ENCODE measurements around the gene KIF26B.

Gene KIF26B

DNA sequence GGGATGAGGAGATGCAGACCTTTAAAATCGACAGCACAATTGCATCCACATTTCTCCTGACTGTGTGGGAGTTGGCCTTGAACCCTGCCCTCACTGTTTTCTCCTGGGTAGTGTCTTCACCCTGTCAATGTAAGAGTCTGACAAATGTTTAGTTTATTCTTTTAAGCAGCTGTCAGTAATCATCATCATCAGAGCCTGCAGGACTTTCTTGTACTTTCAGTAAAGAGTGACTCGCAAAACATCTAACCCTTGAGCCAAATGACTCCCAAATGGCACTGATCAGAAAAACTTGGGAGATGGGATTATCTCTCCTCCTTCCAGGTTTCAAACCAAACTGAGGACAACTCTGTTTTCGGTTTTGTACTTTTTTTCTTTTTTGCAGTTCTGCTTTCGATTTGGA lies 460.2 kb downstream of the KIF26B start:
- no peaks in the 10 kb centered on the region for H4K20me1 ChIP-seq (ENCODE audit: insufficient read depth, low read length)
- H3K79me2 ChIP-seq (ENCODE audit: insufficient read depth, low read length) = no peaks in the 10 kb centered on the region
- DNase-seq (no peak), ATAC-seq (ENCODE audit: insufficient read depth, low read depth) (no peak)
- no peaks in the 10 kb centered on the region for H3K9me3 ChIP-seq (ENCODE audit: insufficient read depth, low read length, severe bottlenecking)
- H3K36me3 ChIP-seq (ENCODE audit: insufficient read depth, low read length) = no peaks in the 10 kb centered on the region
- H3K27me3 ChIP-seq (ENCODE audit: insufficient read depth, low read length, poor library complexity) = no peaks in the 10 kb centered on the region
- H2AFZ ChIP-seq (ENCODE audit: low read depth, low read length) = no peak overlapping the region
- no peak overlapping the region for H3K4me3 ChIP-seq (ENCODE audit: low read depth in 1 of 2, low read length in 2 of 2)
- no peak overlapping the region for H3K9ac ChIP-seq (ENCODE audit: low read depth, low read length)
- no peak overlapping the region for H3K4me2 ChIP-seq (ENCODE audit: insufficient read depth, low read length)
- H3K27ac ChIP-seq (ENCODE audit: low read length) = no peak overlapping the region
- H3K4me1 ChIP-seq (ENCODE audit: insufficient read depth, low read length) = no peaks in the 10 kb centered on the region
- TF ChIP-seq, protein P1, sequence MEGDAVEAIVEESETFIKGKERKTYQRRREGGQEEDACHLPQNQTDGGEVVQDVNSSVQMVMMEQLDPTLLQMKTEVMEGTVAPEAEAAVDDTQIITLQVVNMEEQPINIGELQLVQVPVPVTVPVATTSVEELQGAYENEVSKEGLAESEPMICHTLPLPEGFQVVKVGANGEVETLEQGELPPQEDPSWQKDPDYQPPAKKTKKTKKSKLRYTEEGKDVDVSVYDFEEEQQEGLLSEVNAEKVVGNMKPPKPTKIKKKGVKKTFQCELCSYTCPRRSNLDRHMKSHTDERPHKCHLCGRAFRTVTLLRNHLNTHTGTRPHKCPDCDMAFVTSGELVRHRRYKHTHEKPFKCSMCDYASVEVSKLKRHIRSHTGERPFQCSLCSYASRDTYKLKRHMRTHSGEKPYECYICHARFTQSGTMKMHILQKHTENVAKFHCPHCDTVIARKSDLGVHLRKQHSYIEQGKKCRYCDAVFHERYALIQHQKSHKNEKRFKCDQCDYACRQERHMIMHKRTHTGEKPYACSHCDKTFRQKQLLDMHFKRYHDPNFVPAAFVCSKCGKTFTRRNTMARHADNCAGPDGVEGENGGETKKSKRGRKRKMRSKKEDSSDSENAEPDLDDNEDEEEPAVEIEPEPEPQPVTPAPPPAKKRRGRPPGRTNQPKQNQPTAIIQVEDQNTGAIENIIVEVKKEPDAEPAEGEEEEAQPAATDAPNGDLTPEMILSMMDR (IDR thresholded peaks at IDR 0.05; ENCODE audit: borderline replicate concordance, extremely low read depth, low read length, poor library complexity, severe bottlenecking) = no peak
- no peak for TF ChIP-seq EZH2 (IDR thresholded peaks at IDR 0.05; ENCODE audit: borderline replicate concordance, low read depth, low read length, severe bottlenecking)

- H2AFZ ChIP-seq (ENCODE audit: low read depth, low read length) = no peak overlapping the region
- ATAC-seq (ENCODE audit: insufficient read depth, low read depth) = no peak
- H4K20me1 ChIP-seq (ENCODE audit: insufficient read depth, low read length) = no peaks in the 10 kb centered on the region
- H3K79me2 ChIP-seq (ENCODE audit: insufficient read depth, low read length) = no peaks in the 10 kb centered on the region
- H3K27me3 ChIP-seq (ENCODE audit: insufficient read depth, low read length, poor library complexity) = no peaks in the 10 kb centered on the region
- no peak overlapping the region for H3K4me3 ChIP-seq (ENCODE audit: low read depth in 1 of 2, low read length in 2 of 2)
- no peak overlapping the region for H3K27ac ChIP-seq (ENCODE audit: low read length)
- H3K9ac ChIP-seq (ENCODE audit: low read depth, low read length) = no peak overlapping the region
- H3K9me3 ChIP-seq (ENCODE audit: insufficient read depth, low read length, severe bottlenecking) = no peaks in the 10 kb centered on the region
- DNase-seq = no peak
- H3K36me3 ChIP-seq (ENCODE audit: insufficient read depth, low read length) = no peaks in the 10 kb centered on the region
- no peak overlapping the region for H3K4me2 ChIP-seq (ENCODE audit: insufficient read depth, low read length)
- no peak for TF ChIP-seq EZH2 (IDR thresholded peaks at IDR 0.05; ENCODE audit: borderline replicate concordance, low read depth, low read length, severe bottlenecking)
- TF ChIP-seq, protein P1 (IDR thresholded peaks at IDR 0.05; ENCODE audit: borderline replicate concordance, extremely low read depth, low read length, poor library complexity, severe bottlenecking) = no peak
- peaks cover 6% of the 10 kb centered on the region for H3K4me1 ChIP-seq (ENCODE audit: insufficient read depth, low read length)
These were observed 466.8 kb downstream of the KIF26B start for GRCh38 chr1:245621589-245621988.

DNA sequence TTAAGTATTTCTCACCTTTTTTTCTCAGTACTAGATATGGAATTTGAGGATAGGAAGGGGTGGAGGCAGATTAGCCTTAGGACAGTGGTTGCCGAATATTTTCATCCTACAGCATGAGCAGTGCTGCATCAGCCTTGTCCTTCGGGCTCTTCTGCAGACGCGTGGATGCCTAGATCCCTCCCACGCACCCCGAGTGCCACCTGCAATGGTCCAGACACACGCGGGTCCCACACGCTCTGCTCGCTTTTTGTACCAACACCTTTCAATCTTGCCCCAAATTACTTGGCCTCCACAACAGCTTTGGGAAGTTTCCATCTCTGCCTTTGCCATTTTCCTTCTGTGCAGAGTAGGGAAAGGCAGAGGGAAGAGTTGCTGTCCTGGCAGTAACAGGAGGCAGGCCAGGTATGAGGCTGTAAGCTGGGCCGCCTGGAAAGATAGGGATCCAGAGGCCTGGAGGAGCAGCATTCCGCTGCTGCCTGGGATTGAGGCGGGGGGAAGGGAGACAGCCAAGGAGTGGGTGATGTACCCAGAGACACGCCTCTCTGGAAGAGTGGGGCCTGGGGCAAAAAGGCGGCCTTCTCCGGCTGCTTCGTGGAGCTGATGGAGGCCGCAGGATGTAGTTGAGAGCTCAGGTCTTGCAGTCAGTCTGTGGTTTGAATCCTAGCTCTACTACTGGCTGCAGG lies 467.7 kb downstream of the KIF26B start:
- no peaks in the 10 kb centered on the region for H4K20me1 ChIP-seq (ENCODE audit: insufficient read depth, low read length)
- H2AFZ ChIP-seq (ENCODE audit: low read depth, low read length) = no peak overlapping the region
- H3K9ac ChIP-seq (ENCODE audit: low read depth, low read length) = no peak overlapping the region
- H3K36me3 ChIP-seq (ENCODE audit: insufficient read depth, low read length) = no peaks in the 10 kb centered on the region
- DNase-seq (no peak), ATAC-seq (ENCODE audit: insufficient read depth, low read depth) (peak; percentile 31; the same call in 1 of the 3 replicates)
- no peak overlapping the region for H3K4me3 ChIP-seq (ENCODE audit: low read depth in 1 of 2, low read length in 2 of 2)
- no peaks in the 10 kb centered on the region for H3K79me2 ChIP-seq (ENCODE audit: insufficient read depth, low read length)
- no peaks in the 10 kb centered on the region for H3K9me3 ChIP-seq (ENCODE audit: insufficient read depth, low read length, severe bottlenecking)
- H3K4me1 ChIP-seq (ENCODE audit: insufficient read depth, low read length) = peaks cover 6% of the 10 kb centered on the region
- no peaks in the 10 kb centered on the region for H3K27me3 ChIP-seq (ENCODE audit: insufficient read depth, low read length, poor library complexity)
- no peak overlapping the region for H3K4me2 ChIP-seq (ENCODE audit: insufficient read depth, low read length)
- H3K27ac ChIP-seq (ENCODE audit: low read length) = no peak overlapping the region
- TF ChIP-seq, protein P1 (IDR thresholded peaks at IDR 0.05; ENCODE audit: borderline replicate concordance, extremely low read depth, low read length, poor library complexity, severe bottlenecking) = no peak
- TF ChIP-seq EZH2 (IDR thresholded peaks at IDR 0.05; ENCODE audit: borderline replicate concordance, low read depth, low read length, severe bottlenecking) = no peak

Measured in DND-41 (cell line).